ENCODE measurements around the gene GDPD5.

GRCh38 chr11:75510723-75511019 is 15.1 kb downstream of the GDPD5 start:
- TF ChIP-seq RFX5 (IDR thresholded peaks at IDR 0.05; ENCODE audit: low read depth, low read length) = no peak
- TF ChIP-seq CTCF (IDR thresholded peaks at IDR 0.05 in 2 of 3, conservative IDR thresholded peaks at IDR 0.05 in 1 of 3; ENCODE audit: control insufficient read depth in 2 of 3, extremely low read depth in 1 of 3, insufficient read depth in 1 of 3, low read depth in 3 of 3, low read length in 3 of 3) = no peak
- TF ChIP-seq CREB1 (IDR thresholded peaks at IDR 0.05; ENCODE audit: low read depth) = no peak
- no peak for TF ChIP-seq SMAD1 (IDR thresholded peaks at IDR 0.05; ENCODE audit: low read depth, partially characterized antibody)
- TF ChIP-seq CBX3 (IDR thresholded peaks at IDR 0.05; ENCODE audit: borderline replicate concordance, low read depth) = no peak
